HepG2 (cell line): ENCODE measurements around the gene VPS29. TPM values are rescaled to one million over a fixed set of nuclear protein-coding genes. Genes with fewer than 3 reads are reported as not detected.

Experiments used
- FOXP1 ChIP-seq, 2 experiments: fragments of 450-650 bp in 1 of 2; IDR thresholded peaks; 2 replicates each; pipeline ENCODE4 v1.6.1; 2017 to 2018; ENCODE audit warnings: antibody characterized with exemption in 1 of 2
- KIAA2018 ChIP-seq: sonication (generic); formaldehyde crosslinking; IDR thresholded peaks from 2 replicates; pipeline ENCODE4 v1.5.0; 2020; ENCODE audit warnings: mild to moderate bottlenecking, missing genetic modification reagents, borderline replicate concordance
- NAIF1 ChIP-seq: sonication (generic); formaldehyde crosslinking; IDR thresholded peaks from 2 replicates; pipeline ENCODE4 v1.5.0; 2020; ENCODE audit warnings: mild to moderate bottlenecking, missing genetic modification reagents, borderline replicate concordance
- NR1H2 ChIP-seq: sonication (generic); formaldehyde crosslinking; IDR thresholded peaks from 2 replicates; pipeline ENCODE4 v1.8.1; 2022; ENCODE audit warnings: low read depth, missing genetic modification reagents, borderline replicate concordance
- RAD21 ChIP-seq: fragments of 450-650 bp; formaldehyde crosslinking; IDR thresholded peaks from 2 replicates; pipeline ENCODE4 v1.5.0; 2020; ENCODE audit warnings: mild to moderate bottlenecking
- TBX3 ChIP-seq: fragments of 450-650 bp; IDR thresholded peaks from 2 replicates; pipeline ENCODE4 v1.6.1; 2017; ENCODE audit warnings: antibody characterized with exemption, mild to moderate bottlenecking, inconsistent platforms, borderline replicate concordance
- ZNF274 ChIP-seq: sonication (generic); formaldehyde crosslinking; IDR thresholded peaks from 2 replicates; pipeline ENCODE4 v1.5.1; 2020; ENCODE audit warnings: mild to moderate bottlenecking, missing genetic modification reagents
- ZNF329 ChIP-seq: sonication (generic); formaldehyde crosslinking; IDR thresholded peaks from 2 replicates; pipeline ENCODE4 v1.9.0; 2021; ENCODE audit warnings: low read depth, mild to moderate bottlenecking, missing genetic modification reagents
- ZNF670 ChIP-seq: sonication (generic); formaldehyde crosslinking; IDR thresholded peaks from 2 replicates; pipeline ENCODE4 v1.8.0; 2022; ENCODE audit warnings: mild to moderate bottlenecking, missing genetic modification reagents, borderline replicate concordance
- ZSCAN9 ChIP-seq: IDR thresholded peaks from 2 replicates; pipeline ENCODE4 v1.6.1; 2016; ENCODE audit warnings: borderline replicate concordance
- ZXDC ChIP-seq: sonication (generic); formaldehyde crosslinking; IDR thresholded peaks from 2 replicates; pipeline ENCODE4 v1.5.0; 2020; ENCODE audit warnings: mild to moderate bottlenecking, missing genetic modification reagents
- polyA plus RNA-seq, 8 experiments: library from polyadenylated mRNA; depleted of rRNA in 3 of 8; stranded (reverse) in 7 of 8; unstranded in 1 of 8; fragments of >200 nt; fragmentation: Illumina TruSeq in 4 of 8; extraction: Trizol in 4 of 8; gene quantifications; 2 replicates each; pipeline versions ENCODE4 v1.2.1 to v1.2.3, GENCODE V29; 2011 to 2016; ENCODE audit warnings: low read depth in 4 of 8, missing spikeins in 1 of 8, mixed read lengths in 1 of 8; ENCODE audit not compliant: insufficient read depth in 1 of 8
- total RNA-seq, 5 experiments: library from RNA; depleted of rRNA; stranded (reverse); fragments of >200 nt; fragmentation: Illumina TruSeq; extraction: Trizol; gene quantifications; 2 replicates each; pipeline ENCODE4 v1.2.3, GENCODE V29; 2016; ENCODE audit warnings: low read depth in 1 of 5
- TF ChIP-seq, protein P1 (sequence below): sonication (generic); formaldehyde crosslinking; conservative IDR thresholded peaks from 2 replicates; pipeline ENCODE4 v1.8.1; 2023; ENCODE audit warnings: missing genetic modification reagents
- TF ChIP-seq, protein P2 (sequence below): sonication (generic); formaldehyde crosslinking; IDR thresholded peaks from 2 replicates; pipeline ENCODE4 v1.9.0; 2022; ENCODE audit warnings: low read depth, missing genetic modification reagents

Gene VPS29
- total and polyA plus RNA-seq, 2 of the 13 experiments (the other 11 are each of a cell fraction or from before 2014, with no cell fraction given): 107 to 114 TPM

DNA sequence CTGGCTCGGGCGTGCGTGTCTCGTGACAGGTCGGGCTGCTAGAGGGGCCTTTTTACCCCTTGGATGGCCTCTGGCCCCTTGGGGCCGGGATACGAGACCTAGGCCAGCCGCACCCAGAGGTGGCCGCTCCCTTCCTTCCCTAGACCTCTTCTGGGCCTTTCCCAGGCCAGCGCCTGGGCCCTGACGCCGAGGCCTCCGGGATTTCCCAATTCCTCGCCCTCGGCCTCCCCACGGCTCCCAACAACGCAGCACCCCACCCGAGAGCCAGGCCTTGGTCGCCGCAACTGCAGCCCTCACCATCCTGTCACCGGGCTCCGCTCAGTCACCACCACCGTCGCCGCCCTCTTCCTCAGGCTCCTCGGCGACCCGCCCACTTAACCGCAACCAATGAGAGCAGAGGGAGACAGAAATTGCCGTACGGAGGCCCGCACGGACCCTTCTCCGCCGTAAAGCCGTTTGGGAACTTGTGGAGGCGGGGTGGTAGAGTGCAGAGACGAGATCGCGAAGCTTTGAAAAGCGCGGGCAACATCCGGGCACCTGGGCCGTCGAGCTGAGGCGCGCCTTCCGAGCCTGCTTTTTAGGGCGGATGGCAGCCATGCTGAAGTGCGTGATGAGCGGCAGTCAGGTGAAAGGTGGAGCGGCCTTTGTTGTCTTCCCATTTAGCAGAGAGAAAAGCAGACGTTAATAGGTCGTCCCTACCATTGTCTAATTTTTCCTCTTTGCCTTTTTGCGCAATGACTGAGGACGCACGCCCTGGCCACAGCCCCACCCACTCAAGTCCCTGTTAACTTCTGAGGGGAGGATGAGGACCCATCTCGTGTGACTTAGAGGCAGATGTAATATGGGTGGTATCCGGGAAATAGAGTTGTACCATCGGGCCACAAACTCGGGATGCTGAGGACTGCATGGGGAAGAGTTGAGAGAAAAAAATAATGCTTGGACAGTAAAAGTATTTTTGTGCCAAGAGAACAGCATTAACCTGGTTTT lies at the start of gene VPS29, which contains the start of gene RAD9B (continued):
- peak; percentile 99 for TF ChIP-seq ZNF274 (CRISPR knock-in tag)
- peak; percentile 54; the same call in 1 of the 2 replicates for TF ChIP-seq KIAA2018 (CRISPR knock-in tag)
- TF ChIP-seq, protein P1, sequence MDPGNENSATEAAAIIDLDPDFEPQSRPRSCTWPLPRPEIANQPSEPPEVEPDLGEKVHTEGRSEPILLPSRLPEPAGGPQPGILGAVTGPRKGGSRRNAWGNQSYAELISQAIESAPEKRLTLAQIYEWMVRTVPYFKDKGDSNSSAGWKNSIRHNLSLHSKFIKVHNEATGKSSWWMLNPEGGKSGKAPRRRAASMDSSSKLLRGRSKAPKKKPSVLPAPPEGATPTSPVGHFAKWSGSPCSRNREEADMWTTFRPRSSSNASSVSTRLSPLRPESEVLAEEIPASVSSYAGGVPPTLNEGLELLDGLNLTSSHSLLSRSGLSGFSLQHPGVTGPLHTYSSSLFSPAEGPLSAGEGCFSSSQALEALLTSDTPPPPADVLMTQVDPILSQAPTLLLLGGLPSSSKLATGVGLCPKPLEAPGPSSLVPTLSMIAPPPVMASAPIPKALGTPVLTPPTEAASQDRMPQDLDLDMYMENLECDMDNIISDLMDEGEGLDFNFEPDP (CRISPR knock-in tag): no peak
- peak; percentile 78; the same call in 1 of the 2 replicates for TF ChIP-seq ZSCAN9 (CRISPR knock-in tag)
- no peak; the same call in 1 of the 2 replicates for TF ChIP-seq NR1H2
- TF ChIP-seq TBX3: no peak
- TF ChIP-seq NAIF1 (CRISPR knock-in tag): no peak
- TF ChIP-seq ZNF670: no peak
- no peak; the same call in none of the 2 replicates for TF ChIP-seq ZNF329
- no peak for TF ChIP-seq RAD21 (CRISPR knock-in tag)
- peak; percentile 97; the same call in 1 of the 2 replicates for TF ChIP-seq ZXDC
- TF ChIP-seq, protein P2, sequence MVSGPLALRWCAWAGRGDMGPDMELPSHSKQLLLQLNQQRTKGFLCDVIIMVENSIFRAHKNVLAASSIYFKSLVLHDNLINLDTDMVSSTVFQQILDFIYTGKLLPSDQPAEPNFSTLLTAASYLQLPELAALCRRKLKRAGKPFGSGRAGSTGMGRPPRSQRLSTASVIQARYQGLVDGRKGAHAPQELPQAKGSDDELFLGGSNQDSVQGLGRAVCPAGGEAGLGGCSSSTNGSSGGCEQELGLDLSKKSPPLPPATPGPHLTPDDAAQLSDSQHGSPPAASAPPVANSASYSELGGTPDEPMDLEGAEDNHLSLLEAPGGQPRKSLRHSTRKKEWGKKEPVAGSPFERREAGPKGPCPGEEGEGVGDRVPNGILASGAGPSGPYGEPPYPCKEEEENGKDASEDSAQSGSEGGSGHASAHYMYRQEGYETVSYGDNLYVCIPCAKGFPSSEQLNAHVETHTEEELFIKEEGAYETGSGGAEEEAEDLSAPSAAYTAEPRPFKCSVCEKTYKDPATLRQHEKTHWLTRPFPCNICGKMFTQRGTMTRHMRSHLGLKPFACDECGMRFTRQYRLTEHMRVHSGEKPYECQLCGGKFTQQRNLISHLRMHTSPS: no peak
- no peak for TF ChIP-seq FOXP1 (IDR thresholded peaks at IDR 0.05)
- TF ChIP-seq FOXP1 (CRISPR knock-in tag; IDR thresholded peaks at IDR 0.05): no peak
